Fibroblast of lung (primary cell): ENCODE data around the gene ARFRP1.
"Not testable (repeated sequence)": the region's sequence is repeated elsewhere in the genome, so short reads cannot be mapped to it uniquely, and the experiment has no call there.

Source experiments
- EZH2 ChIP-seq: IDR thresholded peaks from 2 replicates; pipeline ENCODE4 v1.5.1; 2012; ENCODE audit warnings: low read length, control low read depth, mild to moderate bottlenecking; ENCODE audit errors: missing control alignments
- TF ChIP-seq, protein P1 (sequence below), 2 donors: IDR thresholded peaks in 1 of 2; conservative IDR thresholded peaks in 1 of 2; 1 replicate in 1 of 2; 2 replicates in 1 of 2; pipeline ENCODE4 v1.5.1; 2011 to 2012; ENCODE audit warnings: low read length in 2 of 2, control low read depth in 1 of 2, inconsistent platforms in 1 of 2, low read depth in 1 of 2, mild to moderate bottlenecking in 1 of 2

DNA sequence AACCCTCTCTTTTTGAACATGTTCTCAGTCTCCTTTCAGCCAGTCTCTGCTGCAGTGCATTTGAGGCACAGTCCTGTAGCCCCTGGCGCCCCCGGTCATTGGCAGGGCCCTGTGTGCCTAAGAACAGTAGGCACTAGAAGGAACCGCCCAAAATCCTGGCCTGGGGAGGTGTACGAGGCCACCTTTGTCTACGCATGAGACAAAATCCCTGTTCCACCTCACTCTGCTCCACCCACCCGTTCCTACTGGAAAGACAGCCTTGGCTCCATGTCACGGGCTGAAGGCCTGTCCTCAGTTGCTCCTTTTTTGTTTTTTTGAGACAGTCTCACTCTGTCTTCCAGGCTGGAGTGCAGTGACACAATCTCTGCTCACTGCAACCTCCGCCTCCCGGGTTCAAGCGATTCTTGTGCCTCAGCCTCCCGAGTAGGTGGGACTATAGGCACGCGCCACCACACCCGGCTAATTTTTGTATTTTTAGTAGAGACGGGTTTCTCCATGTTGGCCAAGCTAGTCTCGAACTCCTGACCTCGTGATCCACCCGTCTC lies 22.5 kb upstream of the ARFRP1 start:
- TF ChIP-seq, protein P1, sequence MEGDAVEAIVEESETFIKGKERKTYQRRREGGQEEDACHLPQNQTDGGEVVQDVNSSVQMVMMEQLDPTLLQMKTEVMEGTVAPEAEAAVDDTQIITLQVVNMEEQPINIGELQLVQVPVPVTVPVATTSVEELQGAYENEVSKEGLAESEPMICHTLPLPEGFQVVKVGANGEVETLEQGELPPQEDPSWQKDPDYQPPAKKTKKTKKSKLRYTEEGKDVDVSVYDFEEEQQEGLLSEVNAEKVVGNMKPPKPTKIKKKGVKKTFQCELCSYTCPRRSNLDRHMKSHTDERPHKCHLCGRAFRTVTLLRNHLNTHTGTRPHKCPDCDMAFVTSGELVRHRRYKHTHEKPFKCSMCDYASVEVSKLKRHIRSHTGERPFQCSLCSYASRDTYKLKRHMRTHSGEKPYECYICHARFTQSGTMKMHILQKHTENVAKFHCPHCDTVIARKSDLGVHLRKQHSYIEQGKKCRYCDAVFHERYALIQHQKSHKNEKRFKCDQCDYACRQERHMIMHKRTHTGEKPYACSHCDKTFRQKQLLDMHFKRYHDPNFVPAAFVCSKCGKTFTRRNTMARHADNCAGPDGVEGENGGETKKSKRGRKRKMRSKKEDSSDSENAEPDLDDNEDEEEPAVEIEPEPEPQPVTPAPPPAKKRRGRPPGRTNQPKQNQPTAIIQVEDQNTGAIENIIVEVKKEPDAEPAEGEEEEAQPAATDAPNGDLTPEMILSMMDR (conservative IDR thresholded peaks at IDR 0.05 in 1 of 2, IDR thresholded peaks at IDR 0.05 in 1 of 2; ENCODE audit: low read depth in 1 of 2, low read length in 2 of 2): not testable (repeated sequence)
- not testable (repeated sequence) for TF ChIP-seq EZH2
